GM18505 (cell line): ENCODE results near the gene SMS.

Source experiments
- ATAC-seq: cut with Tn5 transposase; IDR thresholded peaks from one replicate; pipeline ENCODE4 v1.9.1; 2021; ENCODE audit not compliant: unreplicated experiment
- POLR2A ChIP-seq: IDR thresholded peaks from 4 replicates; pipeline ENCODE4 v1.6.1; 2011; ENCODE audit warnings: borderline replicate concordance; ENCODE audit not compliant: insufficient read depth, insufficient read length; ENCODE audit errors: extremely low read depth

SMS gene

DNA sequence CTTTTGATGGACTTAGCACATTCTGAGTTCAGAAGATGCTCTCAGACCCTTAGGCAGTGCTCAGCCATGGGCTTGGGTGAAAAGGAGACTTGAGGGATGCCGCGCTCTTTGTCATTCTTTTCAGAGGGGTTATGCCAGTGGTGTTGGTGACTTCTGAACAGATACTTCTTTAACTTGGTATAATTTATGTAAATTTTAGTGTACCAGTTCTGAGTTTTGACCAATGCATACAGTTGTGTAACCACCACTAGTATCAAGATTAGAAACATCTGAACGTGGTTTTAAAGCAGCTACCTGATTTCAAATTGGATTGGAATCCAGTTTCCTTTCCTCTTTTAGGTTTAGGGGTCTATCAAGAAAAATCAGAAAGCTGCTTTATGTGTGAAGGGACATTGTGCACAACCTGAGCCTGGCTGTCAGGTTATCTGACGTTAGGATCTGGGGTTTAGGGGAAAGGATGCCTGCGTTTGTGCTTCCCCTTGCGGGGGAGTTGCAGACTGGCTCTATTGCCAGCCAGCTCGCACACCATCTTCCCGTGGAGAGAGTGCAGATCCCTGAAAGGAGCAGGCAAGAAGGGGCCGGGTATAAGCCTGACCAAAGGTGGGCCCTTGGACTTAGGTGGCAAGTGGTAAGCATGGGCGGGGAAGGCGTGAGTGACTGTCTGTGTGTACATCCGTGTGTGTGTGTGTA is 19.0 kb downstream of the SMS start:
- TF ChIP-seq POLR2A = no peak
- no peak for ATAC-seq

DNA sequence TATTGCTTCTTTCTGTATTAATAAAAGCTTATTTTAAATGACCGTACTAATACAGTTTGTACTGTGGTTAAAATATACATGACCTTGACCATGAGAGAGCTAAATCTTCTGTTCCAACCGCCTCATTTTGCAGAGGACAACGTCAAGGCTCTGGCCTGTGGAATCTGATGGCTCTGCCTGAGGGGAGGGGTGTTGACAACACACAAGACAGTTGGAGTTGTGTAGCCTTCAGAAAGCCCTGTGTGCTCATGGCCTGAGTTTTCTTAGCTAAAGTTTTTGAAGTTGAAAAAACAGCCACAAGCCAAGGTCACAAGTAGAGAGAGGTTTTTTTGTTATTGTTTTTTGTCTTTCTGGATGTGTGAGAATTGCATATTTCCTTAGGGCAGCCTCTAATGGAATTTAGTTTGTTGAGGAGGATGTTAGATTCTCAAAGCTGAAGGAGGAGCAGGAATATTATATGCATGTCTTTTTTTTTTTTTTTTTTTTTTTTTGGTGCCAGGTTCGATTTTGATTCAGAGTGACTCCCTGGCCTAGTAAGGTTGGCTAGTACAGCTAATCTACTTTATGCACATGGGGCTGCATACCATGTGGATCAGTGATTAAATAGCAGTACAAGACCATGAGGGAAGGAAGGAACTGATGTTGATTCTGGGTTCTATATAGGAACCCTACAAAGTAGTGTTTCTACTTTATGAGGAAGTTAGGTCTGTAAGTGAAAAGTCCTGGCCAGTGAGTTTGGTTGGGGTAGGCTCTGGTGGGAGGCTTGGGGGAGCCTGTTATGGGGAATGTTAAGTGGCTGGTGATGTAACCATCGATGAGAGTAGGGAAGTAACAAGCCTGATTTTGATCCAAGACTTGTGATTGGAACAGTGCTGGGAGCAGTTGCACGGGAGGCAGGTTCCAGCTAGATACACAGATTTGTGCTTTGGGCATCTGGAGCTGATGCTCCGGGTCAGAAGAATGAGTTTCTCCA is 20.3 kb downstream of the SMS start:
- TF ChIP-seq POLR2A = no peak
- ATAC-seq = no peak

DNA sequence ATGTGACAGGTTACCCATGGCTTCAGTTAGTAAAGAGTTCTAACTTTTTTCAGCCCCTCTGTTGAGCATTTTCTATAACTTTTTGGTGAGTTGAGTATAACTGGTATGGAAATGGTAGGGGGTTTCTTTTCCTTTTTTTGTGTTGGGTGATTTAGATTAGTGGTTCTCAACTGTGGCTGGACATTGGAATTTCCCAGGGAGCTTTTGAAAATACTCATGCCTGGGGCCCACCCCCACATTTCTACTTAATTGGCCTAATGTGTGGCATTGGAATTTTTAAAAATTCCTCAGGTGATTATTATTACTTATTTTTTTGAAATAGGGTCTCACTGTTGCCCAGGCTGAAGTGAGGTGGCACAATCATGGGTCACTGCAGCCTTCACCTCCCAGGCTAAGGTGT is 21.9 kb downstream of the SMS start:
- TF ChIP-seq POLR2A = no peak
- ATAC-seq = no peak

DNA sequence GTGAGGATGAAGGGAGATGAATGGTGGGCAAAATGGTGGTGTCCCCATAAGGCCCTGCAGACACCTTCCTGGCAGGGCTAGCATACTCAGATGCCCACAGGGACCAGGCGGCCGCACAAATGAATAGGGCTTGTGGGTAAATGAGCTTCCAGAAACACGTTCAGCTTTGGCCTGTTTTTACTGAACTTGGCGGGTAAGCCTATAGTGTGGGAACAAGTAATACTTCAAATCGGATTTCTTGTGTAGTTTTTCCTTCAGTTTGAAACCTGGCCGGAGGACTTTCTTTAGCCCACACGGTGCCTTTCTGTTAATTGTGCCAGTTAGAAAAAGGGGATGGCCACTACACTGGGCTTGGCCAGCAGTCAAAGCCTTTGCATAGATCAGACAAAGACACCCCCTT is 22.8 kb downstream of the SMS start:
- no peak for ATAC-seq
- no peak for TF ChIP-seq POLR2A

DNA sequence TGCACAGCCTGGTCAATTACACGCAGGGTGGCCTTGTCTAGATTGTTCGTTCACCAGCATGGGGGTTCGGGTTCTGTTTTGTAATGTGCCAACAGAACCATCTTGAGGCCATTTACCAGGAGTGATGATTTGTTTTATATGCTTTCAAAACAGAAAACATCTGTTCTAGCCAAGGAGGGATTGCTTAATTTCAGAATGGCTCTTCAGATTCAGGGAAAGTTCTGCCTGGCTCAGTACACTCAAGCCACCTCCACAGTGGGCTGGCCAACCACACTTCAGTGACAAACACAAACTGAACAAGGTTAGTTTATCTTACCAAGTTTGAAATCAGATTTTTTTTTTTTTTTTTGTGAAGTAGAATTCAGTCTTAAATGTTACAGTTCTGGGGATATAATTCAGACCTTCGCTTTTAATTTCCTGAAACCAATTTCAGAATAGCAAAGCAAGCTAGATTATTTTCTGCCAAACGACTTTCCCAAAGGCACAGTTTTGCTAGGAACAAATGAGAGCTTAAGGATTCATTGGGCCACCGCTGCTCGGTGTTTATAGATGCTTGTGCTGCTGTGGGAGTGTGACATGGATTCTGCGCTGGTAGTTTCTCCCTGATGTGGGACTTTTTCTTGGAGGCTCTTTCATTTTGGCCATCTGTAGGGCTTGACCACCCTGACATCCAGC is 23.4 kb downstream of the SMS start:
- no peak for ATAC-seq
- TF ChIP-seq POLR2A = no peak

DNA sequence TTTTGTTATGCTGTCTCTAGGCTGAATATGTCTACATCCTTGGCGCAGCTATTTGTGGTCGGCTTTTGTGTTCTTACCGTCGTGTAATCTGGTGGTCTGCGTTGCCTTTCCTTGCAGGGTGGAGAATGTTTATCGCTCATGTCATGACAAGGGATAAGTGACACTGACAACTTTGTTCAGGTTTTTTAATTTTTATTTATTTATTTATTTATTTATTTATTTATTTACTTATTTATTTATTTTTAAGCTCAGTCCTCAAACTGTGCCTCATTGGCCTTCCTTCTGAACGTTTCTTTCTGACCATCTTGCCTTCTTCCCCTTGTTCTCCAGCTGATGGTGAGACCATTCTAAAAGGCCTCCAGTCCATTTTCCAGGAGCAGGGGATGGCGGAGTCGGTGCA is 26.4 kb downstream of the SMS start:
- no peak for TF ChIP-seq POLR2A
- no peak for ATAC-seq

DNA sequence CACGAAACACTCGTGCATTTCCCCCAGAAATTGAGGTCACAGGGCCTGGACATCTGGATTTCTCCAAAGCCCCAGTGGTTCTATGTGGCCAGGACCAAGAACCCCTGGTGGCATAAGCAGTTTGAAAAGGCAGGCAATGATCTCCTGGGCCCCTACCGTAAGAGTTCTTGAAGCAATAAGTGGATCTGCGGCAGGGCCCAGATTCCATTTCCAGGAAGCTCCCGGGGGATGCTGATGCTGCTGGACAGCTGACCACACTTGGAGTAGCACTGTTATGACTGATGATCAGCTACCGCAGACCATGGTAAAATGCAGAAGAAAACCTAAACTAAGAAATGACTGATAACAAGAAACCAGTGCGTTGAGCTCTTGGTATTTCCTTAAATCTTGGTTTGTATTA is 27.8 kb downstream of the SMS start:
- ATAC-seq = no peak
- no peak for TF ChIP-seq POLR2A

DNA sequence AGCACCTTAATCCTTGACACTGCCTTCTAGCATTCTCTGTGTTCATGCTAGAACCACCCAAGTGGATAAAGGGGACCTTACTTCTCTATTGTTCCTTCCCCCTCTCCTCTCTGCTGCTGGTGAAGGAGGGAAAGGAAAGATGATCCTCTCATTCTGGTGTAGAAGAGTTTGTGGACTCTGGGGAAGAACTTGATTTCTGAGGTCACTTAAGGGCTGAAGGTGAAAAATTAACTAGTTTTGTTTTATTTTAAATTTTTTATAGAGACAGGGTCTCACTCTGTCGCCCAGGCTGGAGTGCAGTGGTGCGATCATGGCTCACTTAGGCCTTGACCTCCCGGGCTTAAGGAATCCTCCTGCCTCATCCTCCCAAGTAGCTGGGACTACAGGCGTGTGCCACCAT is 29.8 kb downstream of the SMS start:
- TF ChIP-seq POLR2A = no peak
- no peak for ATAC-seq

DNA sequence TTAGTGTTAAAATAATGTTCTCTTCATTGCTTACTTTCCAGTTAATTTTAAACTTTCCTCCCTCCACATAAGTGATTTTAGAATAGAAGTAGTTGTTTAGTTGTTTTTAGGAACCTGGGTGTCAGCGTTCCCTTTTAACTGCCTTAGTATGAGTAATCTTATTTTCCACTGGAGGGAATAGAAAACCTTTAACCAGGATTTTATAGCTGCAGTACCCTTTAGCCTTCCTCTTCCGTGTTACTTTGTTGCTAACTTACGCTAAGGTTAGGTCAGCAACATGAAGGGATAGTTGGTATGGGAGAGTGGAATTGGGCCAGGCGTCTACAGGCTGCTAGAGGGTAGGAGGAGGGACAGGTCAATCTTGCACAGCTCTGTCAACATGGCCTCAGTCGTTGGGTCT is 31.5 kb downstream of the SMS start:
- no peak for ATAC-seq

DNA sequence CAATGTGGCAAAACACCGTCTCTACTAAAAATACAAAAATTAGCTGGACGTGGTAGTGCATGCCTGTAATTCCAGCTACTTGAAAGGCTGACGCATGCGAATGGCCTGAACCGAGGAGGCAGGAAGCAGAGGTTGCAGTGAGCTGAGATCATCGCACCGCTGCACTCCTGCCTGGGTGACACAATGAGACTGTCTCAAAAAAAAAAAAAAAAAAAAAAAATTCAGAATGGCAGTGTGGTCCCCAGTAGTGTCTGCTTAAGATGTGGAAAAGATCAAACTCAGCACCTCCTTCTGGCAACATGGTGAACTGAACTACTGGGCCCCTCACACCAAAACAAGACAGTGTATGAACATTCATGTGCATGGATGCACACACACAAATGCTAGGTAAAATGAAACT is 32.2 kb downstream of the SMS start:
- TF ChIP-seq POLR2A = no peak
- ATAC-seq = no peak

More for the DNA sequence above, 31.5 kb downstream of the SMS start:
- TF ChIP-seq POLR2A = no peak

DNA sequence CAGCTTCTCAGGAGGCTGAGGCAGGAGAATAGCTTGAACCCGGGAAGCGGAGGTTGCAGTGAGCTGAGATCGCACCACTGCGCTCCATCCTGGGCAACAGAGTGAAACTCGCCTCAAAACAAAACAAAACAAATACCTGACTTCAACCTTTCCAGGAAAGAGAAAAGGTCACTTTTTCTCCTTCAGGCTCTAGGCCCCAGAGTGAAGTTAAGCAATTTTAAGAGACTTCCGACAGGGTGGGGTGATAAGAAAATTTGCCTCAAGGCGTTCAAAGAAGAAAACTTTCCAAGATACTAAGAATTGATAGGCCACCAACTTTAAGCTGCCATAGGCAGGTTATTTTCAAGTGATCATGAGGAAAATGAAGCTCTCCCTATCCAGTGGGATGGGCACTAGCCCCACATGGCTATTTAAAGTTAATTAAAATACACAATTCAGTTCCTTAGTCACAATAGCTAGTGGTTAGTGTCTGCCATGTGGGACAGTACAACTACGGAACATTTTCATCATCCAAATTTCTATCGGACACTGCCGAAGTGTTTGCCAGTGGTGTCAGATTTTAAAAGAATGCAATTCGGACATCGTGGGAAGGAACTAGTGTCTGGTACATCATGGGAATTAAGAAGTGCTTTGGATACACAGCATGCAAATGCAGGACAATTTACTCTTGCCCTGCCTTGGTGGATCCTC is 33.0 kb downstream of the SMS start:
- no peak for ATAC-seq
- TF ChIP-seq POLR2A = no peak

DNA sequence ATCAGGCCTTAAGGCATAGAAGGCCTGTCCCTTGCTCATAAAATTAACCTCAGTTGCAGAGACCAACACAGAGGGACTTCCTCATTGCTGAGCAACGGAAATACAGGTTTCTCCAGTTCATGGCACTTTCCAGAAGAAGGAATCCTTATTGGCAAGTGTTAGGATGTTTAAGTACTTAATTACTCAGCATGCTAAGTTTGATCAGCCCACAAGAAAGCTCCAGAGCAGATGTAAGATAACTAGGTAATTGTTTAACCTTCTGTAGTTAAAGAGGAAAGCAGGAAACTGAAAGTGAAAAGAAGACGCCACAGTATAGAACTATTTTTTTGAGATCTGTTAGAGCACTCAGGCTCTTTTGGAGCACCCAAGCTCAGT is 33.5 kb downstream of the SMS start:
- peak; percentile 67 for ATAC-seq
- TF ChIP-seq POLR2A = no peak

DNA sequence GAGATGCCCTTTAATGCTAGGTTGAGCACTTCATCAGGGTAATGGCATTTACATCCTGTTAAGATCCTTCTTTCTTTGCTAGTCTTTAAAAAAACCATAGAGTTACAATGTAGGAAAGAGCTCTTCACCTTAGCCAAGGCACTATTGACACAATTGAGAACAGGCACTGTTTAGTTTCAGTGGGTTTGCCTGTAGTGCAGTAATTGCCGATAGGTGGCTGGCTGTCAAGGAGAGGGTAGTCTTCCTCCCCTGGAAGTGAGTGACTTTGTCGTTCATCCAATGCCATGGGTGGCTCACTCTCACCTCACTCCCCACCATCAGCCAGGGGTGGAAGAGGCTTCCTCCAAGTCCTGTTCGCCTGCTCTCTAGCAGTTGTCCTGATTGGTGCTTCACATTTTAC is 34.7 kb downstream of the SMS start:
- no peak for TF ChIP-seq POLR2A
- ATAC-seq = no peak

DNA sequence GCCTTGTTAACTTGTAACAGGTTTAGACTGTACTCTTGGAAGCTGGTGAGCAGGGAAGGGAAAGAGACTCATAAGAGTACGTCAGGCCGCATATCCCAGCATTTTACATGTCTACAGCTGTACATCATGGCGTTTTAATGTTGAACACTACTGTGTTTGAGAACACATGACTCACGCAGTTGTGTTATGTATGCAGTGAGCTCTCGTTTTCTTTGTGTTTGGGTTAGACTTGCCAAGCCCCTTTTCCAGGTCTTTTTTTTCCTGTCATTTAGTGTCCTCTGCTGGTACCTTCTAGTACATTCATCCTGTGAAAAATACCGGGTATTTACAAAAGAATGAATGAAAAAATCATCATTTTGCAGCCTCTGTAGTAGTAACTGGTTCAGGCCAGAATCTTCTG is 35.3 kb downstream of the SMS start:
- TF ChIP-seq POLR2A = no peak
- ATAC-seq = no peak

DNA sequence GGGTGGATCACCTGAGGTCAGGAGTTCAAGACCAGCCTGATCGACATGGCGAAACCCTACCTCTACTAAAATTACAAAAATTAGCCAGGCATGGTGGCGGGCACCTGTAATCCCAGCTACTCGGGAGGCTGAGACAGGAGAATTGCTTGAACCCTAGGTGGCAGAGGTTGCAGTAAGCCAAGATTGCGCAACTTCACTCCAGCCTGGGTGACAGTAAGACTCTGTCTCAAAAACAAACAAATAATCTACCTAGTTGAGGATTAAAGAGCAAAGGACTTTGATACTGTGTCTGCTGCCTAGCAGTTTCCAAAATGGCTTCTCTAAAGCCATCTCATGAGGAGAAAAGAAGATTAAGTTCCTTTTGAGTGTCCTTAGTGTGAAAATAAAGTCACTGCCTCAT is 37.8 kb downstream of the SMS start:
- no peak for TF ChIP-seq POLR2A
- no peak for ATAC-seq
